ENCODE data around the gene RNF183. TPM values are rescaled to one million over a fixed set of nuclear protein-coding genes. Genes with fewer than 3 reads are reported as not detected.
A peak's percentile ranks its signal among the peaks of the same experiment; 100 is the strongest.

Gene RNF183
- total and polyA plus RNA-seq, 9 of the 15 experiments (the other 6 are each of a cell fraction or from before 2014, with no cell fraction given) = 0.04 to 2.0 (median 0.16) TPM; not detected in 5

GRCh38 chr9:113290052-113290607, 13.0 kb downstream of the RNF183 start (continued):
- no peak for TF ChIP-seq TFE3 (CRISPR knock-in tag; IDR thresholded peaks at IDR 0.05)
- TF ChIP-seq ZHX1 (conservative IDR thresholded peaks at IDR 0.05; ENCODE audit: low read length) = no peak
- no peak for TF ChIP-seq HDAC6 (IDR thresholded peaks at IDR 0.05; ENCODE audit: low read depth, low read length)
- no peak for TF ChIP-seq ZNF76 (CRISPR knock-in tag; IDR thresholded peaks at IDR 0.05; ENCODE audit: borderline replicate concordance)
- TF ChIP-seq ELK1 (CRISPR knock-in tag; IDR thresholded peaks at IDR 0.05) = no peak
- no peak for TF ChIP-seq SP1 (CRISPR knock-in tag; IDR thresholded peaks at IDR 0.05)
- TF ChIP-seq NFIC (IDR thresholded peaks at IDR 0.05) = no peak
- no peak for TF ChIP-seq MTF1 (CRISPR knock-in tag; IDR thresholded peaks at IDR 0.05; ENCODE audit: borderline replicate concordance)
- no peak for TF ChIP-seq ETV5 (CRISPR knock-in tag; IDR thresholded peaks at IDR 0.05; ENCODE audit: low read depth)
- TF ChIP-seq ZNF408 (CRISPR knock-in tag; IDR thresholded peaks at IDR 0.05; ENCODE audit: low read depth) = no peak
- TF ChIP-seq DIDO1 (tag; IDR thresholded peaks at IDR 0.05; ENCODE audit: low read depth) = no peak
- no peak for TF ChIP-seq EHMT2 (IDR thresholded peaks at IDR 0.05)
- no peak for TF ChIP-seq ZBED1 (IDR thresholded peaks at IDR 0.05)
- TF ChIP-seq POLR2B (IDR thresholded peaks at IDR 0.05; ENCODE audit: low read depth, partially characterized antibody) = no peak
- no peak for TF ChIP-seq GABPB1 (CRISPR knock-in tag; IDR thresholded peaks at IDR 0.05)
- no peak for TF ChIP-seq PHF8 (IDR thresholded peaks at IDR 0.05; ENCODE audit: borderline replicate concordance, low read length)
- TF ChIP-seq RCOR1 (IDR thresholded peaks at IDR 0.05; ENCODE audit: borderline replicate concordance in 1 of 2, low read depth in 2 of 2, low read length in 2 of 2) = no peak
- TF ChIP-seq ZNF766 (CRISPR knock-in tag; conservative IDR thresholded peaks at IDR 0.05) = peak; percentile 93
- TF ChIP-seq POLR2A (conservative IDR thresholded peaks at IDR 0.05) = no peak
- no peak for TF ChIP-seq DEAF1 (CRISPR knock-in tag; IDR thresholded peaks at IDR 0.05)
- peak; percentile 25; the same call in 1 of the 2 replicates for TF ChIP-seq BCOR (IDR thresholded peaks at IDR 0.05)
- TF ChIP-seq FOXJ3 (CRISPR knock-in tag; IDR thresholded peaks at IDR 0.05) = no peak
- no peak for TF ChIP-seq KLF13 (tag; IDR thresholded peaks at IDR 0.05; ENCODE audit: borderline replicate concordance, low read depth)
